GM21619 (cell line): ENCODE measurements around the gene MMD2.
"Not testable (repeated sequence)": the region's sequence is repeated elsewhere in the genome, so short reads cannot be mapped to it uniquely, and the experiment has no call there.

Source experiments
- ATAC-seq: cut with Tn5 transposase; IDR thresholded peaks from one replicate; pipeline ENCODE4 v1.9.1; 2021; ENCODE audit not compliant: unreplicated experiment

MMD2 gene, protein sequence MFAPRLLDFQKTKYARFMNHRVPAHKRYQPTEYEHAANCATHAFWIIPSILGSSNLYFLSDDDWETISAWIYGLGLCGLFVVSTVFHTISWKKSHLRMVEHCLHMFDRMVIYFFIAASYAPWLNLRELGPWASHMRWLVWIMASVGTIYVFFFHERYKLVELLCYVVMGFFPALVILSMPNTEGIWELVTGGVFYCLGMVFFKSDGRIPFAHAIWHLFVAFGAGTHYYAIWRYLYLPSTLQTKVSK

DNA sequence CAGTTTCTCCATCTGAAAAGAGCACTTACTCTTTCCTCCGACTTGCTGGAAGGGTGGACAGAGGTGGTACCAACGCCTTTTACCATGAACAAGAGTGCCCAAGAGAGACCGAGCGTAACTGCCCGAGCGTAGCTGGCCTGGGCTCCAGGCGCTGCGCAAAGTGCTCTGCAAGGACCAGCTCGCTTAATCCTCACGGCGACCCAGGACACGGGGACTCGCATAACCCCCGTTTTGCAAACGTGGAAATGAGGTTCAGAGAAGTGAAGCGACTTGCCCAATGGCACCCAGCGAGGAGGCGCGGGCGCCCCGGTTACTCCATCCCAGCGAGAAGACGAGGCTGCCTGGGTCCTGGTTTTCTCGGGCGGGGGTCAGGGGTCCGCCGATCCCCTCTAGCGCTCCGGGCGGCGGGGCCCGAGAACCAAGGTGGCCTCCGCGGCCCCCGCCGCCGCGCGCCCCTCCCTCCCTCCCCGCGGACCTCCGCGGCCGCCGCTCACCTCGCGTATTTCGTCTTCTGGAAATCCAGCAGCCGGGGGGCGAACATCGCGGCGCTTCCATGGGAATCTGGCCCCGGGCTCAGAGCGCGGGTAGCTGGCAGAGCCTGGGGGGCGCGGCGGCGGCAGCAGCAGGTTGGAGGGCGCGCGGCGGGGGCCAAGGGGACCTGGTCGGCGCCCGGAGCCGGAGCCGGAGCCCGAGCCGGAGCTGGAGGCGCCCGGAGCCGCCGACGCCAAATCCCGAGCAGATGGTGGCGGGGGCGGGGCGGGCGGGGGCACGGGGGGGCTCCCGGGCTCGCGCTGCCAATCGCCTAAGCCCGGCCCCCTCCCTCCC is at the start of gene MMD2:
TSS of gene MMD2 (minus strand) at position 711 of the 825 bp plus-strand sequence. CDS start at position 541, 170 bp downstream.
- no peak for ATAC-seq

DNA sequence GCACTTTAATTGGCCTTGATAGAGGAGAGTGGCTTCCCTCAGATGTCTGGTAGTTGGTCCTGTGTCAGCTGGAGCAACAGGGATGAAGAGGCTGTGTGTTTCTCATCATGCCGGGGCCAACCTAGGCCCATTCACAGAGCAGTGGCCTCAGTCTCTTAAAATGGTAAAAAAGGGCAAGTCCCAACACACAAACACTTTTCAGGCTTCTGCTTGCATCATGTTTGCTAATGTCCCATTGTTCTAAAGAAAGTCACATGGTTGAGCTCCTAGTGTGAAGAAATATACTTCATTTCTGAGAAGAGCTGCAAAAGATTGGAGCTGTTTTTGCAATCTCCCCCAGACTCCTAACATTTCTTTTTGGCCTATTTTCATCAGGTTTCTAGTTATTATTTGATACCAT is 46.1 kb upstream of the MMD2 start:
- ATAC-seq = no peak

- no peak for ATAC-seq
Measured at GRCh38 chr7:5001911-5002310, 42.9 kb upstream of the MMD2 start.

DNA sequence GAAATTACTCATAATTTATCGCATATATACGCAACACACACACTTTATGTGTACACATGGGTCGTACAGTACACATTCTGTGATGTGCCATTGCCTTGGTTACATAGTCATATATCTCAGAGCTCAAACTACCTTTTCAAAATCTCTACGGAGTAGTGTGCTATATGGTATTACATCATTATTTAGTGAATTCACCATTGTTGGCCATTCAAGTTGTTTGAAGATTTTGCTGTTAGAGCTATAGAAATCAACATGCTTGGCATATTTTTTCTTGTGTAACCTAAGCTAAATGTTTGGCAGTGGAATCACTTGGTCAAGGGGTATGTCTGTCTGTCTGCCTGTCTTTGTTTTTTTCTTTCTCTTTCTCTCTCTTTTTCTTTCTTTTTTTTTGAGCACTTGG is 42.0 kb upstream of the MMD2 start:
- no peak for ATAC-seq

GRCh38 chr7:4999369-4999950 is 40.5 kb upstream of the MMD2 start:
- ATAC-seq = no peak

- ATAC-seq = no peak
Measured at GRCh38 chr7:4998910-4999309, 39.9 kb upstream of the MMD2 start.

DNA sequence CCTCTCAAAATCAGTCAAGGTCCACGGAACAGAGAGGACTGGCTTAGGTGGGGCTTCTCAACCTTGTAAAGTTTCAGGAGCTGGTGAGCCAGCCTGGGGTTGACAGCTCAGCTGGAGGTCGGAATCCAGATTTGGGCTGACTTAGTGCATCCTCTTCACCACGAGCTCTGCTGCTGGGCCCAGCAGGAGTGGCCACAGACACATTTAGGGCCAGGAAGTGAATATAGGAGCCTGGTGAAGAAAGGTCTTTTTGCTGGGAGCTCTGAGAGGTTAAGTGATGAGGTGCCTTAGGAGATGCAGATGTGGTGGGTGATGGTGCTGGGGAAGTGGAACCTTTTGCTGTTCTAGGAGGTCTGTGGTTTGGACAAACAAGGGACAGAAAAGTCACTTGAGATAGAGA is 39.3 kb upstream of the MMD2 start:
- ATAC-seq = no peak

DNA sequence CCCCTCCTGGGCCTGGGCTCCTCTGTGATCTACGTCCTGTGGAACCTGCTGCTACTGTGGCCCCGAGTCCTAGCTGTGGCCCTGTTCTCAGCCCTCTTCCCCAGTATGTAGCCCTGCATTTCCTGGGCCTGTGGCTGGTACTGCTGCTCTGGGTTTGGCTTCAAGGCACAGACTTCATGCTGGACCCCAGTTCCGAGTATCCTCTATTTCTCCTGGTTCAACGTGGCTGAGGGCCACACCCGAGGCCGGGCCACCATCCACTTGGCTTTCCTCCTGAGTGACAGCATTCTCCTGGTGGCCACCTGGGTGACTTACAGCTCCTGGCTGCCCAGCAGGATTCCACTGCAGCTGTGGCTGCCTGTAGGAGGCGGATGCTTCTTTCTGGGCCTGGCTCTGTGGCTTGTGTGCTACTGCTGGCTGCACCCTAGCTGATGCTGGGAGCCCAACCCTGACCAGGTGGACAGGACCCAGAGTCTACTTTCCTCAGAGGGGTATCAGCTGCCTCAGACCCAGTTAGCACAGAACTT is 37.8 kb upstream of the MMD2 start:
- ATAC-seq = no peak

- ATAC-seq = no peak
Measured at GRCh38 chr7:4995429-4995969, 36.5 kb upstream of the MMD2 start.

- no peak for ATAC-seq
Measured at GRCh38 chr7:4993471-4993870, 34.5 kb upstream of the MMD2 start.

- ATAC-seq = peak; percentile 78
Measured at GRCh38 chr7:4982741-4983140, 23.8 kb upstream of the MMD2 start.

DNA sequence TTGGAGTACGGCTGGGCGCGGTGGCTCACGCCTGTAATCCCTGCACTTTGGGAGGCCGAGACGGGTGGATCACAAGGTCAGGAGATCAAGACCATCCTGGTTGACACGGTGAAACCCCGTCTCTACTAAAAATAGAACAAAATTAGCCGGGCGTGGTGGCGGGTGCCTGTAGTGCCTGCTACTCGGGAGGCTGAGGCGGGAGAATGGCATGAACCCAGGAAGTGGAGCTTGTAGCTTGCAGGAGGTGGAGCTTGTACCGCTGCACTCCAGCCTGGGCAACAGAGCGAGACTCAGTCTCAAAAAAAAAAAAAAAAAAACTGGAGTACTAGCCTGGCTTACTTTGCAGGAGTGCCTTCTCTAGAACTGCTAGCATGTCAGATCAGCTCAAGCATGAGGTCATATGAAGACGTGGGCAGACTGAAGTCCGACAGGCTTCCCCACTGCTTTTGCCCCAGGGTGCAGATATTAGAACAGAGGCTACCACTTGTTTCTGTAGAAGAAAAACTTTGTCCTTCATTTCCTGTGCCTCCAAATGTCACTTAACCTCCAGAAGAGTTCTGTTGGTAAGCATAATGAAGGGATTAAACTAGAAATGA is 22.4 kb upstream of the MMD2 start:
- not testable (repeated sequence) for ATAC-seq

DNA sequence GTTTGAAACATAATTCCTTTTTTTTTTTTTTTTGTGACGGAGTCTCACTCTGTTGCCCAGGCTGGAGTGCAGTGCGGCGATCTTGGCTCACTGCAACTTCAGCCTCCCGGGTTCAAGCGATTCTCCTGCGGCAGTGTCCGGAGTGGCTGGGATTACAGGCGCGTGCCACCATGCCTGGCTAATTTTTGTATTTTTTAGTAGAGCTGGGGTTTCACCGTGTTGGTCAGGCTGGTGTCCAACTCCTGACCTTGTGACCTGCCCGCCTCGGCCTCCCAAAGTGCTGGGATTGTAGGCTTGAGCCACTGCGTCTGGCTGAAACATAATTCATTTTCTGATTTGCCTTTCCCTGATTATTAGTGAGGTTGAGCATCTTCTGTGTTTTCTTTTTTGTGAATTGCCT is 16.6 kb upstream of the MMD2 start:
- not testable (repeated sequence) for ATAC-seq

- peak; percentile 95 for ATAC-seq
Measured at GRCh38 chr7:4973728-4974198, 14.8 kb upstream of the MMD2 start.

DNA sequence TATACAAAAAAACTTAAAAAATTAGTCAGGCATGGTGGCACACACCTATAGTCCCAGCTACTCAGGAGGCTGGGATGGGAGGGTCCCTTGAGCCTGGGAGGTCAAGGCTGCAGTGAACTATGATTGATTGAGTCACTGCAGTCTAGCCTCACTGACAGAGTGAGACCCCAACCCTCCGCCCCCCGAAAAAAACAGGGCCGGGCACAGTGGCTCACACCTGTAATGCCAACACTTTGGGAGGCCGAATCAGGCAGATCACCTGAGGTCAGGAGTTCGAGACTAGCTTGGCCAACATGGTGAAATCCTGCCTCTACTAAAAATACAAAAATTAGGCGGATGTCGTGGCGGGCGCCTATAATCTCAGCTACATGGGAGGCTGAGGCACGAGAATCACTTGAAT is 13.5 kb upstream of the MMD2 start:
- ATAC-seq = not testable (repeated sequence)

- no peak for ATAC-seq
Measured at GRCh38 chr7:4965295-4966022, 6.5 kb upstream of the MMD2 start.

DNA sequence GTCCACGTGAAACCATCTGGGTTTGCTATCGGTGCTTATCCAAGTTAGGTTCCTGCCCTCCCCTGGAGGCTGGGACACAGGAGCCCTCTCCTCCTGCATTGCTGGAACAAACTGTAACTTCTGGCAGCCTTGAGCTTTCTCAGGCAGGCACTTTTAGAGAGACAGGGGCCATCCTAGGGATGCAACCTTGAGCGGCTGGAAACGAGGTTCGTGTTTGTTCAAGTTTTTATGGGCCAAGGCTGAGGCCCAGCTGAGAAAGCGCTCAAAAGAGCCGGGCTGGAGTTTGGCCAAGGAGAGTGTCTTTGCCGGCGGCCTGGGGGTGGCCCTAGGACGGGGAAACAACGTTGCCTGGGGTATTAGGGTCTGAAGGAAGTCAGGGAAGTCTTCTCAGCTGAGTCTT is 5.5 kb upstream of the MMD2 start:
- no peak for ATAC-seq

DNA sequence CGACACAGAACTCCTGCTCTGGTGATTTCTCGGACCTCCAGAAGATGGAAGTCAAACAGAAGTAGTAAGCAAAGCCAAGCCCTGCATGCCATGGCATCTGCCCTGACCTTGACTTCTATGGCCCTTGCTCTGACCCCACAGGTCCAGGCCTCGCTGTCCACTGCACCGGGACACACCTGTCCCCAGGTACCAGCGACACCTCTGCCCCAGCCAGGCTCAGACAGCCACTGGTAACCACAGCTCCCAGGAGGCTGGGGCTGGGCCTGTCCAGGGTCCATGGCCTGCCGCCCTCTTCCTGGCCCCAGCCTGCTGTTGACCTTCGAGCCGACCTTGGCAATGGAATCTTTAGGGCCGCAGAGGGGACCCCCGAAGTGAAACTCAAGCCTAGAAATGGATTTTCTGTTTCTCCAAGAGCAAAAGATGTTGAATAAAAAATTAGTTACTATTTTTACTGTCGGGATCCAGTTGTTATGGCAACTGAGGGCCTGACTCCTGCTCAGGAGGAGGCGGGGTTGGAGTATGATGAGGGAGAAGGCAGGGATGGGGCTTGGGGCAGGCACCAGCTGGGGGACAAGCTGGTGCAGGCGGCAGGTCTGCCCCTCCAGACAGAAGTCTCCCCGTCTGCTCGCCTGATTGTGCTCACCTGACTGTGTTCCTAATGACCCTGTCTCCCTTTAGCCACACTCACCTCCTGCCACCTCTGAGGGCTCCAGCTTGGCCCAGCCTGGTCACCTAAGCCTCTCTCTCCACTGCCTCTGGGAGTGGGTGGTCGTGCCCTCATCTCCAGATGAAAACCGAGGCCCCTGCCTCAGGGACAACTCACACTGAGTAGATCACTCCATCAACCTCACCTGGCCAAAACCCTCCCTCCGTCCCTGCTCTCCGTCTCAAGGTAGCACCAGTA is 4.1 kb upstream of the MMD2 start:
- ATAC-seq = no peak

DNA sequence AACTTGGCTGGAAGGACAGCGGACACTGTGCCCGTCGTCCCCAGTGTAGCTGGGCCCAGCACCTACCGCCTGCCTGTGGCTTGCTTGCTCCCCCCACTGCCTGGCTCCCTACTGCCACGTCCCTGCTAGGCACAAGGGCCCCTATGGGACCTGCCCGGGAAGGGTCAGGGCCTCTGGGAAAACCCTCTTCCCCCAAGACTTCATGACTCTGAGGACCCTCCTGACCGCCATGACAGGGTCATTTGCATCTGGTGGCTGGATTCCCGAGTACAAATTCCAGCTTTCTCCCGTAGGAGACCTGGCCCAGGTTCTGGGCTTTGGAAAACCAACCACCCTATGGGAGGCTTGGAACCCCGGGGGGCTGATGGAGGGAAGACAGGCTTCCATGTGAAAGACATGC is 1.4 kb upstream of the MMD2 start:
- ATAC-seq = no peak
